C4-2B (cell line): ENCODE measurements around the gene TRAF3.

Experiments
- CTCF ChIP-seq: fragments of 450-650 bp; conservative IDR thresholded peaks from 2 replicates; pipeline ENCODE4 v1.5.1; 2017; ENCODE audit warnings: mild to moderate bottlenecking
- ZFX ChIP-seq: fragments of 450-650 bp; IDR thresholded peaks from 2 replicates; pipeline ENCODE4 v1.6.1; 2017

DNA sequence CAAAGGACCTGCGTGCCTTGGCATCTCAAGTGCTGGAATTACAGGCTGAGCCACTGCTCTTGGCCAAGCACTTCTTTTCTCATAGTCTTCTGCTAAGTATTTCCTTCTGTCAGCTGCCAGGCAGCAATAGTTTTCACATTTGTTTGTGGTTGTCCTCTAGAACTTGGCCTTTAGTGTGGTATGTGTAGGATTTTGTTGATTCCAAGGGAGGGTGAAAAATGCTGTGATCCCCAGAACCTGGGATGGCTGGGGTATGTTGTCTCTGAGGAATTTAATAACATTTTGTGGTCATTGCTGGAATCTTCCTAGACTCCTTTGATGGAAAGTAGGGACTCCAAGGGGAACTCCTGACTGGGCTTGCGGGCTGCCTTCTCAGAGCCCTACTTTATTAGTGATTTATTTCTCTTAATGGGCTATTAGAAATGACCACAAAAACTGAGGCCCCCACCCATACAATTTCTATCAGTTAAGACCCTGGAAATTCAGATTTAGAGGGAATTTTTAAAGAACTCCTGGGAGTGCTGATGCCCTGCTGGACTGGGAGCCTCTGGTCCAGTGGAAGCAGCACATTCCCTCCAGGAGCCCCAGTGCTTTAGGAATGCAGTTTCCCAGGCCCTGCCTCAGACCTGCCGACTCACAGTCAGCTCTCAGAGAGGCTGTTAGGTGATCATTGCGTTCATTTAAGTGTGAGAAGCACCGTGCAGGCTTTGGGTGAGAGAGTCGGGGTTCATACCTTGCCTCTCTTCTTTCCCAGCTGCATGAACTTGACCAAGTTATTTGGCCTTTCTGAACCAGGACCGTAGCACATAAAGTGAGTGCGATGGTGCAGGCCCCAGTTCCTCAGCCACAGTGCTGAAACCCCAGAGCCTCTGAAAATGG lies 22.7 kb downstream of the TRAF3 start:
- TF ChIP-seq CTCF (no peak), ZFX (no peak)
